ENCODE measurements around the gene PIAS2. TPM values are rescaled to one million over a fixed set of nuclear protein-coding genes. Genes with fewer than 3 reads are reported as not detected.
A peak's percentile ranks its signal among the peaks of the same experiment; 100 is the strongest.

PIAS2 gene
- polyA plus RNA-seq, 1 experiment: 5.6 TPM

DNA sequence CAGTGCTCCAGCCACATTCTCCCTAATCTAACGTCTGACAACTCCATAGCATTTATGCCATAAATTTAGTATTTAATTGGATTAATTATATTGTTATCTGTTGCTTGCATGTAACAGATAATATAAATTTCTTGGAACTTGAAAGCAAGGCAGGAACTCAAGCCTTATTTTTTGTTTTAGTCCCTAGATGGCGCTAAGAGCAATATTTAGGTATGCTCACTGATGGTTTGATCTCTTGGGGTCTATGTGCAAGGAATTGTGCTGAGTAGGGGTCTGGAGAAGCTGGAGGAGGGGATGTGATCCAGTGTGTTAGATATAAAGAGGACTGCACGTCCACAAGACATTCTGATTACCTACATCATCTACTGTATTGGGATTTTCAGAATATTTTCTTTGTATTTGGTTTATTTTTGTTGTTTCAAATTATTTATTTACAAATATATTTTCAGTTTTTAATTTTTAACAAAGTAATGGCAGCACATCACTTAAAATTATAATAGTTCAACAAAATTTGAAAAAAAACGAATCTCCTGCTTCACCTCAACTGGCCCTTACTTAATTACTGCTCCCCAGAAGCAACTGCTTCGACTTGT, 32.9 kb upstream of the PIAS2 start:
- POLR2A ChIA-PET: no interaction called here
- Histone ChIP-seq H3K27me3 (ENCODE audit: control insufficient read depth, insufficient read depth, low read length) (peaks cover 1% of the 10 kb centered on the region; the same call in 1 of the 2 replicates), H3K4me3 (ENCODE audit: low read depth, low read length) (no peak overlapping the region), H3K36me3 (ENCODE audit: control insufficient read depth, insufficient read depth, low read length) (no peaks in the 10 kb centered on the region)
- DNase-seq (ENCODE audit: low read depth): no peak
- CTCF ChIA-PET: interaction anchor here (0.8 to 1.8 kb wide), 2 partner anchors 8 to 252 kb away, joined by 3 to 5 read pairs; no protein-coding TSS in a partner anchor
- TF ChIP-seq, protein P1, sequence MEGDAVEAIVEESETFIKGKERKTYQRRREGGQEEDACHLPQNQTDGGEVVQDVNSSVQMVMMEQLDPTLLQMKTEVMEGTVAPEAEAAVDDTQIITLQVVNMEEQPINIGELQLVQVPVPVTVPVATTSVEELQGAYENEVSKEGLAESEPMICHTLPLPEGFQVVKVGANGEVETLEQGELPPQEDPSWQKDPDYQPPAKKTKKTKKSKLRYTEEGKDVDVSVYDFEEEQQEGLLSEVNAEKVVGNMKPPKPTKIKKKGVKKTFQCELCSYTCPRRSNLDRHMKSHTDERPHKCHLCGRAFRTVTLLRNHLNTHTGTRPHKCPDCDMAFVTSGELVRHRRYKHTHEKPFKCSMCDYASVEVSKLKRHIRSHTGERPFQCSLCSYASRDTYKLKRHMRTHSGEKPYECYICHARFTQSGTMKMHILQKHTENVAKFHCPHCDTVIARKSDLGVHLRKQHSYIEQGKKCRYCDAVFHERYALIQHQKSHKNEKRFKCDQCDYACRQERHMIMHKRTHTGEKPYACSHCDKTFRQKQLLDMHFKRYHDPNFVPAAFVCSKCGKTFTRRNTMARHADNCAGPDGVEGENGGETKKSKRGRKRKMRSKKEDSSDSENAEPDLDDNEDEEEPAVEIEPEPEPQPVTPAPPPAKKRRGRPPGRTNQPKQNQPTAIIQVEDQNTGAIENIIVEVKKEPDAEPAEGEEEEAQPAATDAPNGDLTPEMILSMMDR (IDR thresholded peaks at IDR 0.05; ENCODE audit: insufficient read depth, low read depth, low read length): peak; percentile 52

DNA sequence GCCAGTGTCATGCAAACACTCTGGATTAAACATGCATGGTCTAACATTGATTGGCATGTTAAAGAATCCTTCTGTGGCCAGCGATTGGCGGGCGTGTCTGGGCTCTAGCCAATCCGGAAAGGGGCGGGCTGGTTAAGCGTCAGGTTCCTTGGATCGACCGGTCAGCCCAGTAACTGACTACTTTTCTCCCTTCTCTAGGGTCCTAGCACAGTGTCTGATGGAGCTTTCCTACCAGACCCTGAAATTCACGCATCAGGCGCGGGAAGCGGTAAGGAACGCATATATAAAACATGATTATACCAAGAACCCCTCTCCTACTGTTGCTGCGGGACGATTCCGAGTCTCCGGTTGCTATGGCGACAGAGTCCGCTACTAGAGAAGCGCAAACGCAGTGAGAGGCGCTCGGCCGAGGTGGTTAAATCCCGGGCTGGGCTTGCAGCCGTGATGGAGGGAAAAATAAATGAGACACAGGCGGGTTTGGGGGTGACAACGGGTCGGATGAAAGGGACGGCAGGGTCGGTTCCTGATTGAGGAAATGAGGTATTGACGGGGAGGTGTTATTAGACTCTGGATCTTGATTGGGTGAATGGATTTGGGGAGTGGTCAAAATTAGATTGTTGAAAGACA, 29.5 kb upstream of the PIAS2 start:
- peak; percentile 51 for DNase-seq (ENCODE audit: low read depth)
- Histone ChIP-seq H3K27me3 (ENCODE audit: control insufficient read depth, insufficient read depth, low read length) (peaks cover 1% of the 10 kb centered on the region; the same call in 1 of the 2 replicates), H3K4me3 (ENCODE audit: low read depth, low read length) (peak overlapping the region; percentile 56), H3K36me3 (ENCODE audit: control insufficient read depth, insufficient read depth, low read length) (no peaks in the 10 kb centered on the region)
- ChIA-PET POLR2A (no interaction called here), CTCF (no interaction called here)
- TF ChIP-seq, protein P1 (IDR thresholded peaks at IDR 0.05; ENCODE audit: insufficient read depth, low read depth, low read length): no peak

DNA sequence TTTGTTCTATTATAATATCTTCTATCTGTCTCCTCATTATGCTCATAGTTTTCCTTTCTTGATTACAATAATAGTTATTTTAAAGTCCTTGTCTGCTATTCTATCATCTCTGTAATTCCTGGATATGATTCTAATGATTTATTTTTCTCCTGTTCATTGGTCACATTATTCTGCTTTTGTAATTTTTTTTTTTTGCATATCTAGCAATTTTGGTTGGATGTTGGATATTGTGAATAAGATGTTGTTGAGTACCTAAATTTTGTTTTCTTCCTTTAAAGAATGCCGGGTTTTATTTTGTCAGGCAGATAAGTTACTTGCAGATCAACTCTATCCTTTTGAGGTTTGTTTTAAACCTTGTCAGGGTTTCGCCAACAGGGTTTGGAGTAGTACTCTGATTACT, 25.3 kb upstream of the PIAS2 start:
- ChIA-PET CTCF (interaction anchor here (1.5 kb wide), 1 partner anchor 8 kb away, joined by 5 read pairs; no protein-coding TSS in a partner anchor), POLR2A (no interaction called here)
- DNase-seq (ENCODE audit: low read depth): no peak
- Histone ChIP-seq H3K36me3 (ENCODE audit: control insufficient read depth, insufficient read depth, low read length) (no peaks in the 10 kb centered on the region), H3K4me3 (ENCODE audit: low read depth, low read length) (no peak overlapping the region), H3K27me3 (ENCODE audit: control insufficient read depth, insufficient read depth, low read length) (peaks cover 1% of the 10 kb centered on the region; the same call in 1 of the 2 replicates)
- TF ChIP-seq, protein P1 (IDR thresholded peaks at IDR 0.05; ENCODE audit: insufficient read depth, low read depth, low read length): no peak

DNA sequence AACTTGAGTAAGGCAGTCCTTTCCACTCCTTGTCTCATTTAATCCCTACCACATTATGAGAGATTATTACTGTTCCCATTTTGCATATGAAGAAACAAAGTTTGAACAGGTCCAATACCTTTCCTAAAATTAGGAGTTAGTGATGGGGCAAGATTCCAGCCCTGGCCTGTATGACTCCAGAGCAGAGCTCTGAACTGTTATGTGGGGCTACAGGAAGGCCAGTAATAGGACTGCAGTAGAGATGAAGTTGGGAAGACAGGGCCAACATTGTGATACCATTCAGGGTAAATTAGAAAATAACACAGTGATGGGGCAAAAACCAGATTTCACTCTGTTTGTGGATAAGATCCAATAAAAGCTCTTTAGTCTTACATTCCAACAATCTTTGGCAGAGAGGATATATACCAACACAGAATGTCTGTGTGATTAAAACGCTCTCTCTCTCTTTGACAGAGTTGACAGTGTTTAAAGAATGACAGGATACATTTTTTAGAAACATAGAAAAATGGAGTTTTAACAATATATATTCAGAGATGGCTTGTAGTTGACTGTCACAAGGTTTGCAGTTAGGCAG, 22.8 kb upstream of the PIAS2 start:
- Histone ChIP-seq H3K27me3 (ENCODE audit: control insufficient read depth, insufficient read depth, low read length) (no peaks in the 10 kb centered on the region), H3K4me3 (ENCODE audit: low read depth, low read length) (no peak overlapping the region), H3K36me3 (ENCODE audit: control insufficient read depth, insufficient read depth, low read length) (no peaks in the 10 kb centered on the region)
- TF ChIP-seq, protein P1 (IDR thresholded peaks at IDR 0.05; ENCODE audit: insufficient read depth, low read depth, low read length): no peak
- POLR2A ChIA-PET: no interaction called here
- CTCF ChIA-PET: no interaction called here
- no peak for DNase-seq (ENCODE audit: low read depth)

DNA sequence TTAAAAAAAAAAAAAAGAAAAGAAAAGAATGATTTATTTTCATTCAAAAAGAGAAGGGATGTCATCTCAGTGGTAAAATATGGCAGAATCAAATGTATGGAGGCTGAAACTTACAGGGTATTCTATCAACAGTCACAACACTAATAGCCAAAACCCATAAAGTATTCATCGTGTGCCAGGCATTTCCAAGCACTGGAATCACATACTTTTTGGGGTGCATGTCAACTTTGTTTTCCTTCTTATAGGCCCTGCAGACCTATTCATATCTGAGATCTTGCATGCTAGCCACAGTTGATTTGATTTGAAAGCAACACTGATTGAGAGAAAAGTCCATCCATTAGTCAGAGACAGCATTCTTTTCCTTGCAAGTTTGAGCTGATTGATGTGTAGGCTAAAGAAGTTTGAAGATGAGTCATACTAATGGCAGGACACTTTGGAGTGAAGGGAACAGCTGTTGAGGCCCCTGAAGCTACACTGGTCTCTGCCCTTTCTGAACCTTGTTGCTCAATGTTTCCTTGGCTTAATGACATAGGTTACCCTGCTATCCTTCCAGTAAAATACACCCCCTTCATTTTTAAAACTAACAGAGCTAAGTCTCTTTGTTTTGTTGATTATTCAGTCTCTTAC, 22.1 kb upstream of the PIAS2 start:
- ChIA-PET POLR2A (no interaction called here), CTCF (no interaction called here)
- no peaks in the 10 kb centered on the region for H3K36me3 ChIP-seq (ENCODE audit: control insufficient read depth, insufficient read depth, low read length)
- peak; percentile 51 for DNase-seq (ENCODE audit: low read depth)
- H3K4me3 ChIP-seq (ENCODE audit: low read depth, low read length): no peak overlapping the region
- TF ChIP-seq, protein P1 (IDR thresholded peaks at IDR 0.05; ENCODE audit: insufficient read depth, low read depth, low read length): no peak
- H3K27me3 ChIP-seq (ENCODE audit: control insufficient read depth, insufficient read depth, low read length): no peaks in the 10 kb centered on the region
